HG02623 (cell line): ENCODE measurements around the gene TMEM150C.
"Not testable (repeated sequence)": the region's sequence is repeated elsewhere in the genome, so short reads cannot be mapped to it uniquely, and the experiment has no call there.

Source experiments
- ATAC-seq: cut with Tn5 transposase; IDR thresholded peaks from one replicate; pipeline ENCODE4 v1.9.1; 2021; ENCODE audit warnings: moderate library complexity; ENCODE audit not compliant: unreplicated experiment

TMEM150C gene

DNA sequence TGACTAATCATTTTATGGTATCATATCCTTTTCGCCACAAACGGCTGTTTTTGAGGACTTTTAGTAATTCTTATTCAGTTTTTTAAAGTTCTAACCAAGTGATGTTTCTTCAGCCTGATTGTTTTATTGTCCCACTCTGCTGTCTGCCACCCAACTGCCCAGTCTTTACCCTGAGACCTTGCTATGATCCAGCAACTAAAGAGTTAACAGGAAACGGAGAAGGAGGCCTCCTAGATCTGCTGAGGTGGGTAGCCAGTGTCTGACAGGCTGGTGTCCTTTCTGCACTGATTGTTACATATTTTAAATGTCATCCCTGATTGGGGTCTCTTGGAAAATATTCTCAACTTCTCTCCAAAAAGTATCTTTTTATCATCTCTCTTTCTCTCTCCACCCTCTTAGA, 7.9 kb upstream of the TMEM150C start:
- no peak for ATAC-seq

DNA sequence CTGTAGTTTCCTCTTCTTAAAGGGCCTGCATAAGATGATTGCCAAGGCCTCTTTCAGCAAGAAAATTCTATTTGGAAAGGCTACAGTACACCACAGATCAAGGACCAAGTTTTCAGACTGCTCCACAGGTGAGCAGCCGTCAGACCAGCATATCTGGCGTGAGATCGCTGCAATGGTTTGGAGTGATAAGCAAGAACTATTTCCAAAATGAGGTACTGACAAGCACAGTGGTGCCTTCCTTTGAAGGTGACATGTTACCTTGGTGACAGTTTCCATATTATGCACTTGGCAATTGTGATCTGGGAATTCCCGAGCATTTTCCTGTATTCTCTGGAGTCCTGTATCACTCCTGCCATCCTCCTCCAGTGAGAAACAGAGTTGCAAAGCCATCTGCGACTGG, 7.3 kb upstream of the TMEM150C start:
- no peak for ATAC-seq

DNA sequence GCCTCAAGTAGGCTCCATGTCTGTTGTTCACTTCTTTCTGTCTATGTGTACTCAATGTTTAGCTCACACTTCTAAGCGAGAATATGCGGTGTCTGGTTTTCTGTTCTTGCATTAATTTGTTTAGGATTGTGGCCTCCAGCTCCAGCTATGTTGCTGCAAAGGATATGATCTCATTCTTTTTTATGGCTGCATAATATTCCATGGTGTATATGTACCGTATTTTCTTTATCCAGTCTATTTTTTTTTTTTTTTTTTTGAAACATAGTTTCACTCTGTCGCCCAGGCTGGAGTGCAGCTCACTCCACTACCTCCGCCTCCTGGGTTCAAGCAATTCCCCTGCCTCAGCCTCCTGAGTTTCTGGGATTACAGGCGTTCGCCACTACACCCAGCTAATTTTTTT, 5.7 kb upstream of the TMEM150C start:
- no peak for ATAC-seq

DNA sequence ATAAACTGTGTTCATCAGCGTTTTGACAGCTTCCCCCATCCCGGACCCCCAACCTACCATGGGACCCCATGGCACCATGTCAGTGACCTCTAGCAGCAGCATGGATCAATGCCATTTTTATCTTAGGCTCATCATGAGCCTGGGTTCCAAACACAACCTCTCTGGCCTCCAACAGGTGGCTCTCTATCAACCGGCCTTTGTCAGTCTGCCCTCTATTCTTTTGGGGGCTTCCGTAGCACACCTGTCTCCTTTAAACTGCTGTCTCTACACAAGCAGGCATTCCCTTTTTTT, 721 bp upstream of the TMEM150C start:
- no peak for ATAC-seq

GRCh38 chr4:82560853-82561785, 669 bp downstream of the TMEM150C start:
- no peak for ATAC-seq

DNA sequence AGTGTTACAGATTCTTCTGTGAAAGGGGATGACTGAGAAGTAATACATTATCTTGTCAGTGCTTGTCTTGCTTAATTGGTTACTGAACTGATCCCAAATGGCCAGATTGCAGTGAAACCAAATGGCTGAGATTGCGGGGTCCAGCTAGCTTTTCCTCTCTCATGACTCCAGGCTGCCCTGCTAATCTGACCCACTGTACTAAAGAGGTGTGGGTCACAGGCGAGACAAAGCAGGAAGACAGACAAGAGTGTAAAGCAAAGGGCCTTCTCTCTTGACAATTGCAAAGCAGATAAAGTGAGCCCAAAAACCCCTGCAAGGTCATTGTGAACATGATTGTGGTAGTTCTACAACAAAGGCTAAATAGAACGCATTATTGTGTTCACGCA, 2.1 kb downstream of the TMEM150C start:
- ATAC-seq, result no peak

- not testable (repeated sequence) for ATAC-seq
Measured at GRCh38 chr4:82559090-82559734, 2.6 kb downstream of the TMEM150C start.

DNA sequence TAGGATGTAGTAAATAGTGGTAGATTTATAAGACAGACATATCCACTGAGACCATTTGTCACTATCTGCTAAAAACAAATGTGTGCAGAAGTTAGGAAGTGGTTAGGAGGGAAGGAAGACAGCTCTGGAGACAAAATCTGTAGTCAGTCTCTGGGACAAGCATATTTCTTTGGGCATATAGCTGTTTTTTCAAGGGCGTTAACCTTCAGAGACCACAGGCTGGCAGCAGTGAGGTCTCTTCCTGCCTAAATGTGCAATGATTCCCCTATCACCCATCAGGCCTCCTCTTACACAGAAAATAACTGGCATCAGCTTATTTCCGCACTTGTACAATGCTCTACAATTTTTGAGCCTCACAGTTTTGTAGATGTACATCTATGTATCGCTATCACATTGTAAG, 6.5 kb downstream of the TMEM150C start:
- ATAC-seq, result no peak

DNA sequence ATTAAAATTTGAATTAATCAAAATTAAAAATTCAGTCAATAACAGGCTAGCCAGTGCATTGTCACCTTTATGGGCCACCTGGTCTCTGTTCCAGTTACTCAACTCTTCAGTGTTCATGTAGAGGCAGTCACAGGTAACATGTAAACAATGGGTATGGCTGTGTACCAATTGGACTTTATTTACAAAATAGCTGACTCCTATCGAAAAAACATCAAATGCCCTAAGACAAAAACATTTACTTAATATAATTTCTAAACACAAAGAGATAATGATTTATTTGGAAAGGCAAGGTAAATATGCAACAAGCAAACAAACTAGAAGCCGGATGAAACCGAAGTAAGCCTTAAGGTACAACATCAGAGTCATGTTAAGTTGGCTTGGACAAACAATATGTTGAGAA, 8.8 kb downstream of the TMEM150C start:
- ATAC-seq, result no peak

DNA sequence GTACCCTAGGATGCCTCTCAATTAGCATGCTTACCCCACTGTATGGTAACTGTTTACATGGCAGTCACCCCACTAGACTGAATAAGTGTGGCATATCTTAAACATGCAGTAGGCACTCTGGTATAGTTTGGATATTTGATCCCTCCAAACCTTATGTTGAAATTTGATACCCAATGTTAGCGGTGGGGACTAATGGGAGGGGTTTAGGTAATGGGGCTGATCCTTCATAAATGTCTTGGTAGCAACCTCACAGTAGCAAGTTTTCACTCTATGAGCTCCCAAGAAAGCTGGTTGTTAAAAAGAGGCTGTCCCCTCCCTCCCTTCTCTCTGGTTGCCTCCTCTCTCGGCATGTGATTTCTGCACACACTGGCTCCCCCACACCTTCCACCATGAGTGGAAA, 10.1 kb downstream of the TMEM150C start:
- ATAC-seq, result no peak

DNA sequence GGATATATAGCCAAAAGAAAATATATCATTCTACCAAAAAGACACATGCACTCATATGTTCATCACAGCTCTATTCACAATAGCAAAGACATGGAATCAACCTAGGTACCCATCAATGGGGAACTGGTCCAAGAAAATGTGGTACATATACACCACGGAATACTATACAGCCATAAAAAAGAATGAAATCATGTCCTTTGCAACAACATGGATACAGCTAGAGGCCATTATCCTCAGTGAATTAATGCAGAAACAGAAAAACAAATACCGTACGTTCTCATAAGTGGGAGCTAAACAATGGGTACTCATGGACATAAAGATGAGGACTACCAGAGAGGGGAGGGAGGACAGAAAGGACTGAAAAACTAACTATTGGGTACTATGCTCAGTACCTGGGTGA, 13.9 kb downstream of the TMEM150C start:
- not testable (repeated sequence) for ATAC-seq

DNA sequence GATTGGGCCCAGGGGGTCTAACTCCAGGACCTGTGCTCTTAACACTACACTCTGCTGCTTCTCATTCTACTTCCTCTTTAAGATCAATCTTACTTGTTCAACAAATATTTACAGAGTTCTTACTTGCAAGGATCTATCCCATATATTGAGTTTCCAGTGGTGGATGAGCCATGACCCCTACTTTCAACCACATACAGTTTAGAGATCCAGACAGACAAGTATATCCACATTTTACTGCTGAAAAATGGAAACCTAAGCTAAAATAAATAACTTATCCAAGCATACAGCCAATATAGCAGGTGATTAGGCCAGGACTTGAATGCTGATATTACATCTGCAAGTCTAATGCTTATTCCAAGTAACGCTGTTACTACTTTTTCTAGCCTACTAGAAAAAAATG, 18.7 kb downstream of the TMEM150C start:
- ATAC-seq, result no peak

DNA sequence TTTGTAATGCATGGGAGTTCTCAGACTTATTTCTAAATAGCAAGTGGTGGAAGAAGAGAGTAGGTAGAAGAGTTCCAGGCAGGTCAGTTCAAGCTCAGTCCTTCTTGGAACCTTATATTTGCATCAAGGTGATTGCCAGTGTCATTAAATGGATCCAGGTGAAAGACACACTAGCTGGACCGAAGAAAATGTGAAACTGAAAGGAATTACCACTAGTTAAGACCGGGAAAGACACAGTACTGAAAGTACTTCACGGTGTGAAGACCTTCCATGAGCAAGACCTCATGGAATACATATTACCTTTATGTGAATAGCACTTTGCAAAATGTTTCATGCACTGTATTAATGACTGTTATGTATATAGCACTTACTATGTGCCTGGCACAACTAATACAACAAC, 19.1 kb downstream of the TMEM150C start:
- no peak for ATAC-seq

DNA sequence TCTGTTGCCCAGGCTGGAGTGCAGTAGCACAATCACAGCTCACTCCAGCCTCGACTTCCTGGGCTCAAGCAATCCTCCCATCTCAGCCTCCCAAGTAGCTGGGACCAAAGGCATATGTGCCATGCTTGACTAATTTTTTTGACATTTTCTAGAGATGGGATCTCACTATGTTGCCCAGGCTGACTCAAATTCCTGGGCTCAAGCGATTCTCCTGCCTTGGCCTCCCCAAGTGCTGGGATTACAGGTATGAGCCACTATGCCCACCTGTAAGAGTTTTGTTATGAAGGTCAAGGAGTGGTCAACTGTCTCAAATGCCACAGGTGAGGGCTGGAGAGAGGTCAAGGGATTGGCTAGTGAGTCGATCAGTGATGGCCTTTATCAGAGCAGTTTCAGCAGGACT, 32.5 kb downstream of the TMEM150C start:
- no peak for ATAC-seq

DNA sequence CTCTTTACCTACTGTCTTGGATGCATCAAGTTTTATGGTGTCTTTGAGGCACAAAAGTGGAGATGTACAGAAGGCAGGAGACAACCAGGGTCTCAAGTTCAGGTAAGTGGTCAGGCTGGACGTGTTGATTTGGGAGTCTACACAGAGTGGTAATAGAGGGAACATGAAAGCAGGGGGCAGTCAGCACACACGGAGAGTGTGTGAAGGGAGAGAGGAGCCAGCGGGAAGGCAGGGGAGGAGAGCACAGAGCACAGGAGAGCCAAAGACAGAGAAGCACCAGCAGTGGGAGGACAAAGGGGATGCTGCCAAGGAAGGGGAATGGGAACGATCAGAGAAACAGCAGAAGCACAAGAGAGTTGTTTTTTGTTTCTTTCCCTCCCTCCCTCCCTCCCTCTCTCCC, 32.9 kb downstream of the TMEM150C start:
- no peak for ATAC-seq

GRCh38 chr4:82528074-82528473, 33.7 kb downstream of the TMEM150C start:
- ATAC-seq, result no peak

GRCh38 chr4:82525307-82525911, 36.4 kb downstream of the TMEM150C start:
- no peak for ATAC-seq

DNA sequence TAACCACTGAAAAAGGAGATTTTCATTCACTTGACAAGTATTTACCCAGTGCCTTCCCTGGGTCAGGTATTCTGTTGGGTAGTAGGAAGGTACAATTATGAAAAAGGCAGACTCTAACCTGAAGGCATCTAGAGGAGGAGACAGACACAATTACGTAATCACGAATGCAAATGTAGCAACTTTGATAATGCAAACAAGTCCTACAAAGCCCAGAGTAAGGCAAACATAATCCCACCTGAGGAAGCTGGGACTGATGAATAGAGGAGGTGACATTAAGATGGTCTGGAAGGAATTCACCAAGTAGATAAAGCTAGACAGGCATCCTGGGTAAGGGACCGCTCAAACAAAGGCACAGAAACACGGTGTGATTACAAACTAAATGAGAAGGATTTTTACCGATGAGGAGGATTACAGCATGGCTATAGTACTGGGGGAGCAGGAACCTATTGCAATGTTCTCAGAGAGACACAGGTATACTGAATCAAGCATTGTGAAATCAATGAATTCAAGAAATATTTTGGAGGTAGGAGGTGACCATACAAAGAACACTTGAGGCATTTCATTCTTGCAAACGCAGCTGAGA, 37.1 kb downstream of the TMEM150C start:
- no peak for ATAC-seq

DNA sequence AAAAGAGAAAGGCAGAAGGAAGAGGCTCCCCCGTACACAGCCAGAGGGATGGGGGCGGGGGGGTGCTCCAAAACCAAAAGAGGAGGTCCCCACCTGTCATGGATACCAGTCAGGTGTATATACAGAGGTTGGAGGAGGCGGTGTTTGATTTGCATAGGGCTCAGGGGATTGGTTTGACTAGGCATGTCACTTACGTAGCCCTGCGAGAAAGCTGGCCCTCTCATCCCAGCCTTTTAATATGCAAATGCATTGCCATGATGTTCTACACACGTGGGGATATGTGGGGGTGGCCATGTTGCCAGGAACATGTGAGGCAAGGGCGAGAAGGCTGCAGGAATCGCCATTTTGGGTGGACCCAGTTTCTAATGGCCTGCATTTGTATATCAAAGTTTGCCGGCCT, 38.6 kb downstream of the TMEM150C start:
- ATAC-seq, result no peak

GRCh38 chr4:82522472-82522871, 39.3 kb downstream of the TMEM150C start:
- no peak for ATAC-seq

GRCh38 chr4:82521283-82521682, 40.5 kb downstream of the TMEM150C start:
- ATAC-seq, result no peak

- no peak for ATAC-seq
Measured at GRCh38 chr4:82519776-82520175, 42.0 kb downstream of the TMEM150C start.
